IPS-11a (cell line): ENCODE results near the gene LAMB1.

Experiments used
- H3K4me3 ChIP-seq: one replicate; pipeline ENCODE4 v1.5.1; 2013; ENCODE audit warnings: low read depth, low read length, control low read depth

Gene LAMB1

DNA sequence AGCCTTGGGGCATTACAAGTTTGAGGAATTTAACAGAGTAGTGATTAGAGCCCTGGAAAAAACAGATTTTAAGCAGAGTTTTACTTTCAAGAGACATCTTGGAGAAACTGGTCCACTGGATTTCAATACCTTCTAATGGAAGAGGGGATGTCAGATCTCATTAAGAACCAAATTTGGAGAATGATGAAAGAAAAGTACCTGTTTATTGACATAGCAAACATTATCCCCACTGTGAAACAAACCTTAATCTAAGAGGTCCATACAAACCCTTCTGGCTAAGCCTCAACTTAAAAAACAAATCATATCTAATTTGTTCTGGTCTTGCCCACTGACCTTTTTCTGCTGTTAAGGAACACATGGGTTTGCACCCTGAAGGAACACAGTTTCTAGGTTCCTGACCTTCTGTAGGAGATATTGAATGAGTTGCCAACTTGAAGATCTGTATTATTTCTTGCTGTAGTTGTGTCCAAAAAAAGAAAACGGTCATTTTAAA, 53.5 kb downstream of the LAMB1 start:
- H3K4me3 ChIP-seq: no peak overlapping the region

DNA sequence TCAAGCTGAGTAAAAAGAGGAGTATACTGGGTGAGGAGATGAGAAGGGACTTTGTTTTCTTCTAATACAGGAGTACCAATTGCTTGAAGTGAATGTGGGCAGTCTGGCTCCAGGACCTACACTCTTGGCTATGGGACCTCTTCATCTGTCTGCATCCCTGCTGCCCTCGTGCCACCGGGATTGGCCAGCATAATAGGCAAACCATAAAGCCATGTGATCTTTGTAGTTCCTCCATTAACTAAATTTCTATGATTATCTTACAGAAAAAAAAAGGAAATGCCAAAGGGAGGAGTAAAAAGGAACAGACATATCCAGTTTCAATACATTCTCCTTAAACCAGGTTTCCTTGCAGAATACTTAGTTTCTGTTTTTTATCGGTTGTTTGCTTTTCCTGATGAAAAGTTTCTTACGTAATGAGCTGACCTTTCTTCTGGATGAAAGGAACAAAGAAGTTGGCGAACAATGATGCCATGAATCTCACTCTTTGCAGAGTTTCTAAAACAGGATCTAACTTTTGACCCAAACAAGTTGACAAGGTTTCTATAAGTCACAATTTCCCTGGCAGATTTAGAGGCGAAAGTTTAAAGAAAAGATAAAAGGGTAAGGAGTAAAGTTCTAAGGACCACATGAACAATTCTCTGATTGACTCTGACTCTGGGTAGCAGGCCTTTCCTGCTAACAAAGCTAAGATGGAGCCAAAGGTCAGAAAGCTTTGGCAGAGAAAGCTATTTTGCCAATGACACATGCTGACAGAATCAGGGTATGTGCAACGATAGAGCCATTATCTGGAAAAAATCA, 54.1 kb downstream of the LAMB1 start:
- H3K4me3 ChIP-seq: no peak overlapping the region

DNA sequence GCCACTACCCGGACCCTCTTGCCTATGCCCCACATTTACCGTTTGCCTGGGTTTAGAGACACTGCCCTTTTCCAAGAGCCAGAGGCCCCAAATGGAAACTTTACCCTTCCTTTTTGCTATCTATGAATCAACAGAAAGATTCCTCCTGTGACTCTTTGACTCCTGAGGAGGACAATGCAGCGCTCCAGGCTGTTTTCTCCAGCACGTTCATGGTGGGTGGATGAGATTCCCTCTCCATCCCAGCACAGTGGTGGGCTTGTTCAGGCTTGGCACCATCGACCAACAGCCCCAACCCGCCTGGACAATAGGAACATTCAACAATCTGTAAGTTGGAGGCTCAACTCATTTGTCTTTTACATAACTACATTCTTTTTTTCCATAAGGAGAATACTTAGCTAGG, 56.1 kb downstream of the LAMB1 start:
- no peak overlapping the region for H3K4me3 ChIP-seq

DNA sequence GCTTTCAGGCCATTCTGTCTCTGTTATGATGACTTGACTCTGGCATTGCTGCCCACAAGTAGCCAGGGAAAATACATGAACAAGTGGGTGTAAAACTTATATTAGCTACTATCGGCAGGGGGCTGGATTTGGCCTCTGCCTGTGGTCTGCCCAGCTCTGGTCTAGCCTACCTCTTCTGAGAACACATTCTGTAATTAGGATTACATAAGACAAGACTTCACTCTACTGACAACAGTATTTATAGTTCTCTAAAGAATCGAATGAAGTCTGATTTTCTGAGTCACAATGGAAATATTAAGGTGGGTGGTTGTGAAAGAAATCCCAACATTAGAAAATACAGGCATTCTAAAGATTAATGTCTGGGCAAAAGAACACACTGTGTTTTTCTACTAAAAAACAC, 56.5 kb downstream of the LAMB1 start:
- no peak overlapping the region for H3K4me3 ChIP-seq

DNA sequence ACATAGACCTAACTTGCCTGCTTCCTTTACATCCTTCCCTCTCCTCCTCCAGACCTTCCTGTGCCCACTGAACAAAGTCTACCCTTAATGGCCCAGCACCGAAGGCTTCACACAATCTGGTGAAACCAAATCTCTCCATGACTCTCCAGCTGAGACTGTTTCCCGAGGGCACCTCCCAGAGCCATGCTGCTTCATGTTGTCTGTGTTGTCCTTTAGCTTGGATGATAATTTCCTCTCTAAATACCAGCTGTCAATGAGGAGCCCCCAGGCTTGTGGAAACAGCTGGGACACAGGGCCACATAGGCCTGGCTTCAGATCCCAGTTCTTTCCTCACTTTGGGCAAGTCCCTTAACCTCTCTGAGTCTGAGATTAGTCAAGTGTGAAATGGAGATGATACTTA, 57.6 kb downstream of the LAMB1 start:
- H3K4me3 ChIP-seq: no peak overlapping the region

DNA sequence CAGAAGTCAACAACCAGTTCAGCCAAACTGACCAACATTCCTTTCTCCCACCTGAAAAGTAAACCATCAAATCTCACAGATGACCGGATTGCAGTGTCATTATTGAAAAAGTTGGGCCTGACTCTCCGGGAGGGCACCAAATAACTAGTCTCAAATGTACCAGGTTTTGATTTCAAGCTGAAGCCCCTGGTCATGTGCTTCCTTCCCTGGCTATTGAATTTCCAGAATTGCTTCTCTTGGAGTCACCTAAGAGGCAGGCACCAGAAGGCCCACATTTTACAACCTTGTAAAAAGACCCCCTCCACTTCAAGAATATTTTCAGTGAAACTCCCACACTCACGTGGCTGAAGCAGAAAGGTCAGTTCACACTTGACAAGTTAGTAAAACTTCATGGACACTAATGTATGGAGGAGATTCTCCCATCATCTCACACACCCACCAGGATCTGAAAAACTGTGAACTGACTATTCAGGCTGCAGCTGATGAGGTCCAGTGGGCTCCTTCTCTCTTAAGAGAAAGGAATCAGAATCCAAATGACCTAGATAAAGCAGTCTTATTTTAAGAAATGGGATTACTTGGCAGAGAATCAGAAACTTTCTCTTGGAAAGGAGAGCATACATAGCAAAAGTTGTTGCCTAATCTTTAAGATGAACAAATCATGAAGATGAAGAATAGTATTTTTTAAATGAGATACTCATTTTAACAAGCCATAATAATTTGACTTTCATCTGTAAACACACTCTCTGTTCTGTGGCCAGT, 58.4 kb downstream of the LAMB1 start:
- no peak overlapping the region for H3K4me3 ChIP-seq

DNA sequence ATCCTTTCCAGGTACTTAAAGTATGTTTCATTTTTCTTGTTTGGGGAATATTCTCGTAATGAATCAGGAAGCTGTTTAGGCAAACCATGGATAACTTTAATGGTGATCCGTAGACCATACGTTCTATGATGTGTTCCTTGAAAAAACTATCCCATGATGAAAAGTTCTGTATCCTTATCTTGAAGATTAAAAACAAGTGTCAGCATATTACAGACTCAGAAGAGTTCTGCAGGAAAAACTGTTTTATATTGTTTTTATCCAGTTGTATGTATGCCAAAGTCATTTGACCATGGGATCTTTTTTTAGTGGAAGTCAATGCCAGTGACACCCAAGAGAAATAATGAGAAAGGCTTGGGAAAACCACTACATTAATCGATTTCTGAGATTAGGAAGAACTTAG, 59.9 kb downstream of the LAMB1 start:
- no peak overlapping the region for H3K4me3 ChIP-seq

DNA sequence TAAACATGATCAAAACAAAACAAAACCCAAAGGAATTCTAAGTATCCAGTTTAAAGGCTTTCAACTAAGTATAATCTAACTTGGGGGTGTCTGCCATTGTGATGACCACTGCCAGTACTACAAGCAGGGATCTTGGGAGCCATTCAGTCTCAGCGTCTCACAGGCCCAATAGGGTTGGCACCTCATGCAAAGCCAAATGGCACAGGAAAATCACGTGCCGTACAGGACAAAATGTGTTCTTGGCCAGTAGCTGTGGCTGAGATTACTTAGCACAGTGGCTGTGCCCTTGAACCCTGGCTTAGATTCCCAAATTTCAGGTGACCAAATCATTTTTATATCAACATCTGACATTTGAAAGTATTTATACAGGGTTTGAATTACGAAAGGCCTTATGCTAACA, 62.0 kb downstream of the LAMB1 start:
- no peak overlapping the region for H3K4me3 ChIP-seq

DNA sequence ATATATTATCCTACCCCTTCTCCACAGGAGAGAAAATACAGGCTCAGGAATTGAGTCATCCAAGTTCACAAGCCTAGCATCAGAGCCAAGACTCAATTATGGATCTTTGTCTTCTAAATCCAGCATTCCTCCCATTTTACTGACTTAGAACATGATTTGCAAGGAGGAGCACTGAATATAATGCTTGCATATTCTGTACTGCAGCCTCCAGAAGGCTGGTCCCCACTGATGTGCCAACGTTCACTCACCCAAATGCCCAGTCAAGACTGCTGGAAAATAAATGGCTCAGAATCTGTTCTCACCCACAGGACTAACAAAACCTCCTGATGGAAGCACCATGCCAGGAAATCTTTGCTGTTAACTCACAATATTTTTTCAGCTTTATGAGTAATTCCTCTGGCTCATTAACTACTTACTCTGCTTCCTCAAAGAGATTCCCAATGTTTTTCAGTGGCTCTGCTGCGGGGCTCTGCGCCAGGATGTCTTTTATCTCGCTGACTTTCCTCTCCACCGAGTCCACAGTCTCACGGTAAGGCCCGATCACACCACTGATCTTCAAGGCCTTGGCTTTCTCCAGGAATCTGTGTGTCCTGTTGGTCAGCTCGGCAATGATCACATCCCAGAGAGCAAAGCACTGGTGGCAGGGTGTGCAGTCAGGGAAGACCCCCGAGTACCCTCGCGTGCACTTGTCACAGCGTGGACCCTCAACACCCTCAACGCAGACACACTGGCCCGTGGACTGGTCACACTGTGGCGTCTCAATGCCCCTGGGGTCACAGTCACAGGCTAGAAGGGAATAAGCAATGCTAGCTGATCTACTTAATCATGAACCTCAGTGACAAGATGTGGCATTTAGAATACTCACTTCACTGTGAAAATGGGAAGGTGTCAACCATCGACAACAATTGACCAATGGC, 63.1 kb downstream of the LAMB1 start:
- no peak overlapping the region for H3K4me3 ChIP-seq

DNA sequence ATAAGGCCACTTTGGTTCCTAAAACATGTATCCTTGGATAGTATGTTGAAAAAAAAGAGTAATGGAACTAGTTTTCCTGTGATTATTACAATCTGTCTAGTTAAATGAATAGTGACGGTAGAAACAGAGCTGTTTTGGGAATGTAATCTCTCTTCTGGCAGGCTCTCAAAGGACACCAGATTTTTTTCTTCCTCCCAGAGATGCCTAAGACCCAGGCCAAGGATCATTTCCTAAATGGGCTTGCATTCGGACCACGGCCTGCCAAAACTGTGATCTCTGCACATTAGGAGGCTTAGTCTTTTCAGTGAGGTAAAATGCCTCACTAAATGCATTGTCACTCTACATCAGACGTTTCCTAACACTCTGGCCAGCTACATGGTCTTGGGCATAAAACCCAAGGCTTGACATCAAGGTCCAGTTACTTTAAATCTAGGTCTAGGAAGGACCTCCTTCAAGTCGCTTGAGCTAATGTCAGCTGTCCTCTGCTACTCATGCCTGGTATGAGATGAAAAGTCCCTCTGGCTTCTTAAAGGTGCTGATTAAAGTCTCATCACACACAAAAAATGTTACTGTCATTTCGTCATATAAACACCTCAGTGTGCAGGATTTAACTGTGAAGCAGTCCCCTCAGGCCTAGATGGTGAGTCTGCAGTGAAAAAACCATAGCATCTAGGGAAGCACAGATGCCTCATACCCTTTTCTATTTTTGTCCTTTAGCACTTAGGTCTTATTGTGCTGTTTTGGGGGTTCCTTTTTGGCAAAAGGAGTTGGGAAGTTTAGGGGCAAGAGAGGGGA, 64.3 kb downstream of the LAMB1 start:
- no peak overlapping the region for H3K4me3 ChIP-seq

DNA sequence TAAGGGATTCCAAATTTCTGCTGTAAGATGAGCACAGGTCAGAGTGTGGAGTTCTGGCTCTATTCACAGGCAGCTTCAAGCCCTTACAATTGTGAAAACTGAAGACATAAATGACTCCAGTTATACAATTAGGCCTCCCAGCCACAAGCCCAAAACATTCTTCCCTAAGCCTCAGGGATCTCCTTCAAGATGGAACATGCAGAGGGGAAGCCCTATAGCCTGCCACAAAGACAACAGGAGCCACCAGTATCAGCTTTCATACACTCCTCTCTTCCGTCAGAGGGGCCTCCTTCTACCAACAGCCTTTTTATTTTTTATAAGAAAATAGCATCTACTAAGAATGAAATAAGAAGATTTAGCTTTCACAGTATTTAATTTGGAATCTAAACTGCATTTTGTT, 65.4 kb downstream of the LAMB1 start:
- H3K4me3 ChIP-seq: no peak overlapping the region

DNA sequence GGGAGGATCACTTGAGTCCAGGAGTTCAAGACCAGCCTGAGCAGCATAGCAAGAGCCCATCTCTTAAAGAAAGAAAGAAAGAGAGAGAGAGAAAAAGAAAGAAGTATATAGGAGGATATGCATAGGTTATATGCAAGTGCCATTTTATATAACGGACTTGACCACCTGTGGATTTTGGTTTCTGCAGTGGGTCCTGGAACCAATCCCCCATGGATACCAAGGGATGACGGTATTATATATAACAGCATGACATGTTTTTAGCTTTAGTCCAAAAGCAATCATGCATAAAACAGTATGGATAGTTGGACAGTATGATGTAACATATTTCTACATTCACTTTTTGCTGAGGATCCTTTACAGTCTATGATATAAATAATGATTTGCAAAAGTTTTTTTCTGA, 66.6 kb downstream of the LAMB1 start:
- H3K4me3 ChIP-seq: no peak overlapping the region

DNA sequence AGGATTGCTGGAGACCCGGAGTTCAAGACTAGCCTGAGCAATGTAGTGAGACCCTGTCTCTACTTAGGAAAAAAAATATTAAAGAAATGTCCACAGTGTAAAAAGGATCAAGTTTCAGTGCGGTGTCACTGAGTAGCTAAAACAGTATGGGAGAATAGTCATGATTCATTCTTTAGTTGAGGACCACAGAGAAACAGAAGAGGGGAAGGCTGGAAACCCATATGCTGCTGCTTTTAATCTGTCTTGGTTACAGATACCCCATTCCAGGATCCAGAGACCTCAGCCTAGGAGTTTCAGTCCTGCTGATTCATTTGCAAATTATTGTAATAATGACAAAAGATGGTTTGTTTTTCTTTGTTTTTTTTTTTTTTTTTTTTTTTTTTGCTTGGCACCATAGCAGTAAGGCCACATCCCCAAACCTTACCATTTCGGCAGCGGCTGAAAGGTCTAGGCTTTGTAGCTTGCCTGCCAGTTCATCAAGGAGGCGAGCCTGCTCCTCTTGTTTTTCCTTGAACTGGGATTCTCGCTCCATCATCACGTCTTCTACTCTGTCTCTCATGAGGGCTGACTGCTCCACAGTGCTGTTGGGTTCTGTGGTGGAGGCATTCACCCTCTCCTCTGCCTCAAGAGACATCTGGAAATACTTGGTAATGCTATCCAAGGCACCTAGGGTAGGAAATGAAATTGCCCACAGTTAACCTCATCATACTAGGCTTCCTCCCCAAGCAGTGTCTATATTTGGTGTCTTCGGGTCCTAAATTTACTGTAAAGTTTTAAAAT, 67.8 kb downstream of the LAMB1 start:
- no peak overlapping the region for H3K4me3 ChIP-seq

DNA sequence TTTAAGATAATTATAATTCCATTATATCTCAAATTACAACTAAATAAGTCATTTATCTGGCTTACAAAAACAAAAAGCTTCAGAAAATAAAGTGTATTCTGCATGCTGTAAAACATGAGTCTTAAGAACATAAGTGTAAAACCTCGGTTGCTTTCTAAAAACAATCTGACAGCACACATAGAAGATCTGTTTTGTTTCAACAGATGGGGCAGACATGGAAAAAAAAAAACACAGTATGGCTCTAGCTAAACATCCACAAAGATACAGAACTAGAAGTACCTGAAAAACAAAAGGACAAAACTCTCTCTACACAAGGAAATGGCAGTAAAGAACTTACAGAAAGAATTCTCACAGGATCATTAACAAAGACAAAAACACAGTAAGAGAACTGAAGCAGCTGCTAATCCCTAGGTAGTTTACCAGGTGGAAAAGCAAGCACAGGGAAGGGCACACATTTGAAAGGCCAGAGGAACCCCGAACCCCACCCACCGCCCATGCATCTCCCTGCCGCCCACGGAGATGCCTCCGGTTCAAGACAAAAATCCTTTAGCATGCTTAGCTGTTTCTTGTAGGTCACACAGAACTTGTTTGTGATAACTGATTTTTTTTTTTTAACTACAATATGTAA, 69.5 kb downstream of the LAMB1 start:
- H3K4me3 ChIP-seq: no peak overlapping the region

DNA sequence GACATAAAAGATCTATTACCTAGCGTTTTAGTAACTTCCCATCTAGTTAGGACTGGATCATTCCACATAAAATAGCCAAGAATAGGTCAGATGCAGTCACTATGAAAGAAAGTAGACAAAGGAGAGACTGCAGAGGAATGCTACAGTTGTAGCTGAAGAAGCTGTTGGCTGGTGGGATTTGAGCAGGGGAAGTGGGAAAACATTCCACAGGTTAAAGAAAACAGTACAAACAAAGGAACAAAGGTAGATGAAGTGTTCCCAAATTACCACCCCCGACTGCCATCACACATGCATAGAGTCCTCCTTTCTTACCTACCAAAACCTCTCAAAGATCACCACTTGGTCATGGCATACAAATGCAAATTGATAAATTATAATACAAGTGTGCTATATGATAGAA, 70.2 kb downstream of the LAMB1 start:
- H3K4me3 ChIP-seq: no peak overlapping the region

DNA sequence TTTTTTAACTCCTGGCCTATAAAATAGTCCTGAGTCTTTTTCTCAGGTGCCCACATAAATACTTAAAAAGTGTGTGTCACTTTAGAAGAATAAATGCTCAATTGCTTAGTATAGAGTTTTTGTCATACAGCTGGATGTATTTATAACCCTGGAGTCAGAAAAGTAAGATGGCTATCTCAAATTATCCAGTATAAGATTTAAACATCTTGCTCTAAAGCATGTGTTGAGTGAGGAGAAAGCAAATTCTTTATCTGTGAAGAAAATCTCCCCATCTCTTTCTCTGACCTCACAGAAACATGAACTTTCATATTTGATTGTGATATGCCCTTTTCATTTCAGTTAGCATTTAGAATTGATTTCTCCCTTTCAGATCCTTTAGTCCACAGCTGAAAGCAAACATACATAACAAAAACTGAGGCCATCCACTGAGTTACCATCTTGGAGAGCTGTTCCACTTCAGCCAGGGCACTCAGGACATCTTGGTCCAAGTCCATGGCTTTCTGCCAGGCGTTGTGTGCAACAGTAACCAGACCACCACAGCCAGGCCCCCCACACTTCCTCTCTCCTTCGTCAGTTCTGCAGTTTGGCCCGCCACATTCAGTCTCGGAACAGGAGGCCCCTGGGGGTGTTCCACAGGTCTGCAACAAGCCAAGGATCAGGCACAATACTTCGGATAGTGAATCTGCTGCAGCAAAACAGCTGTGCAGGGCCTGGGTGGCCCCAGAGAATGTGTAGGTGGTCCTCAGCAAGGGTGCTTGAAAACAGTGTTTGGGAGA, 71.0 kb downstream of the LAMB1 start:
- no peak overlapping the region for H3K4me3 ChIP-seq

DNA sequence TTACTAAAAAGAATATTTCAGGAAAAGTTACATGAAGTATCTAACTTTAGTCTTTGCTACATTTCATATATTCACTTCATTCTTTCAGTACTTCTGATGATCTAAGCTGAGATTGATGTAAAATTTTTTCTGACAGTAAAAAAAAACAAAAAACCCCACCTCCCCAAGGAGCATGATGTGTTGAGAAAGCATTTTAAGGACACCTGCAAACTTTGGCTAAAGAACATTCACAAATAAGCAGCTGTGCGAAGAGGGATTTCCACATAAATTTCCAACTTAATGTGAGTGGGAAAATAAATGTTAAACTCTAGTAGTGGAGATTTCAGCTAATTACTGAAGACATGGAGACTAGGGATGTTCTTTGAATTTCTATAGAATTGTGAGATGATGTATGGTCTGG, 76.5 kb downstream of the LAMB1 start:
- no peak overlapping the region for H3K4me3 ChIP-seq

DNA sequence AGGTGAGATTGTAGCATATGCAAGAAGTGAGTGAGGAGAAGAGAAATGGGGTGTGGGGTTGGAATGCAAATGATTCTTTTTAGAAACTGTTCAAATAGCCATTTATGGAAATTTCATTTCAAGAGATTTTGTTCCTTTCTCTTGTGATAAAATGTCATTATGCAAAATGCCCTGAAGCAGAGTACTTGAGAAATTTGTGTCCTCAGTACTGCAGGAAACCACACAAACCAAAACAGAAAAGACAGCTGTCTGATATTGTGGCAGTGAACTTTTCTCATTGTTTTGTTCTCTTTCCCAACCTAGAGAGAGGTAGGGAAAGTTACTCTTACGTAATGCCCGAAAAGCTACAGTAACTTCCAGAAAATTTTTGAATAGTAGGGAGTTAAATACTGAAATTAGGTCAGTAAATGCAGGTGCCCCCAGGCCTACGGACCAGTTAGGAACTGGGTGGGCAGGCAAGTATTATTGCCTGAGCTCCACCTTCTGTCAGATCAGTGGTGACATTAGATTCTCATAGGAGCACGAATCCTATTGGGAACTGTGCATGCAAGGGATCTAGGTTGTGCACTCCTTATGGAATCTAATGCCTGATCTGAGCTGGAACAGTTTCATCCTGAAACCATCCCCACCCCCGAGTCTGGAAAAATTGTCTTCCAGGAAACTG, 78.0 kb downstream of the LAMB1 start:
- no peak overlapping the region for H3K4me3 ChIP-seq
